GM12873 (cell line): Measurements from ENCODE around the gene GPR183.

Experiments used
- TF ChIP-seq, protein P1 (sequence below): IDR thresholded peaks from 2 replicates; pipeline ENCODE4 v1.5.1; 2012; ENCODE audit warnings: low read depth, mild to moderate bottlenecking, moderate library complexity, low read length, control low read depth; ENCODE audit not compliant: insufficient read depth; ENCODE audit errors: missing control alignments

GPR183 gene

DNA sequence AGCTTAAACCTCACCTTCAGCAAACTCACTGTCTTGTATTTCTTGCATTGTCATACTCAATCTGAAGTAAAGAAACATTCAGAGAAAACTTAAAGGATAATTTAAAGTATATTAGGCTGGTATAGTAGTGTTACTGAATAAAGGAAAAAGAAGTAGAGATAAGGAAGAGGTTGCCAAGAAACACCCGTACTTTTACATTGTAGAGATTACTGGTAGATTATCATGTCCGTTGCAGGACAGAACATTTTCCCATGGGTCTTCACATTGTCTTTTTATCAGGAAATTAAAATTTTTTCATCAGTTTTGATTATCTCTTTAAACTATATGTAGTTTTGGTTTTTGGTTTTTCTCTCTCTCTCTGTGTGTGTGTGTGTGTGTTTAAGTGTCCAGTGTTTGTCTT lies 19.9 kb upstream of the GPR183 start:
- TF ChIP-seq, protein P1, sequence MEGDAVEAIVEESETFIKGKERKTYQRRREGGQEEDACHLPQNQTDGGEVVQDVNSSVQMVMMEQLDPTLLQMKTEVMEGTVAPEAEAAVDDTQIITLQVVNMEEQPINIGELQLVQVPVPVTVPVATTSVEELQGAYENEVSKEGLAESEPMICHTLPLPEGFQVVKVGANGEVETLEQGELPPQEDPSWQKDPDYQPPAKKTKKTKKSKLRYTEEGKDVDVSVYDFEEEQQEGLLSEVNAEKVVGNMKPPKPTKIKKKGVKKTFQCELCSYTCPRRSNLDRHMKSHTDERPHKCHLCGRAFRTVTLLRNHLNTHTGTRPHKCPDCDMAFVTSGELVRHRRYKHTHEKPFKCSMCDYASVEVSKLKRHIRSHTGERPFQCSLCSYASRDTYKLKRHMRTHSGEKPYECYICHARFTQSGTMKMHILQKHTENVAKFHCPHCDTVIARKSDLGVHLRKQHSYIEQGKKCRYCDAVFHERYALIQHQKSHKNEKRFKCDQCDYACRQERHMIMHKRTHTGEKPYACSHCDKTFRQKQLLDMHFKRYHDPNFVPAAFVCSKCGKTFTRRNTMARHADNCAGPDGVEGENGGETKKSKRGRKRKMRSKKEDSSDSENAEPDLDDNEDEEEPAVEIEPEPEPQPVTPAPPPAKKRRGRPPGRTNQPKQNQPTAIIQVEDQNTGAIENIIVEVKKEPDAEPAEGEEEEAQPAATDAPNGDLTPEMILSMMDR: no peak

DNA sequence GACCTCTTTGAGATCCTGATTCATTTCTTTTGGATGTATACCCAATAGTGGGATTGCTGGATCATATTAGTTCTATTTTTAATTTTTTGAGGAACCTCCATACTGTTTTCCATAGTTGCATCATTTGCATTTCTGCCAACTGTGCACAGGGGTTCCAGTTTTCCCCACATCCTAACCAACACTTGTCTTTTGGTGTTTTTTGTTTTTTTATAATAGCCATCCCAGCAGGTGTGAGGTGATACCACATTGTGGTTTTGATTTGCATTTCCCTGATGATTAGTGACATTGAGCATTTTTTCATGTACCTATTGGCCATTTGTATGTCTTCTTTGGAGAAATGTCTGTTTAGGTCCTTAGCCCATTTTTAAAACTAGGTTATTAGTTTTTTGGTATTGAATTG lies 18.8 kb upstream of the GPR183 start:
- TF ChIP-seq, protein P1: no peak

GRCh38 chr13:99323488-99323887 lies 16.3 kb upstream of the GPR183 start:
- TF ChIP-seq, protein P1: no peak

- TF ChIP-seq, protein P1: no peak
Observed at GRCh38 chr13:99322297-99323103, 15.3 kb upstream of the GPR183 start.

- TF ChIP-seq, protein P1: no peak
Observed at GRCh38 chr13:99321709-99322108, 14.5 kb upstream of the GPR183 start.

DNA sequence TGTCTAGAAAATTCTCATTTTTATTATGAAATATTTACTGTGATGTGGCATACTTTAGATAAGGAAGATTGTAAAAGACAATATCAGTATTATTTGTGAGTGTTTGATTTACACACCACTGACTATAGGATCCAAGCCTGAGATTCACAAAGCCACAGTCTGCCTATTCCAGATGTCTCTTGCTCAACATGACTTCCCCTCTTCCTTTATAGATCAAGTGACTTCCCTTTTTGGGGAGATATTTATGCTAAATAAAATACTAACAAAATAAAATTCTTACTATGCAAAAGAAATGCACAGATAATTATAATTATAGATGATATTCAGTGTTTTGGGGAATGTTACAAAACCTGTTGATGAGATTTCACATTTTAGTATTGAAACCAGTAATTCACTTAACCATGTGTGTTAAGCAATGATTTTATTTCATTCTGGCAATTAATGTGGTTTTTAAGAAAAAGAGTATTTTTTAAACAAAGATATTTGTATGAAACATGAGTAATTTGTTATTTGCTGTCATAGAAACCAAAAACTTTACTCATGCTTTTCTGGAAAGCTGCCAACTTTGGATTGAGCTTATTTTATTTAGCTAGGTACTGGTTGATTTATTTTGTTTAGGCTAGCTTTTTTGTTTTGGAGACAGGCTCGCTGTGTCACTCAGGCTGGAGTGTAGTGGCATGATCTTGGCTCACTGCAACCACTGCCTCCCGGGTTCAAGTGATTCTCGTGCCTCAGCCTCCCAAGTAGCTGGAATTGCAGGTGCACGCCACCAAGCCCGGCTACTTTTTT lies 13.7 kb upstream of the GPR183 start:
- TF ChIP-seq, protein P1: no peak

GRCh38 chr13:99316657-99317256 lies 9.6 kb upstream of the GPR183 start:
- TF ChIP-seq, protein P1: no peak
